ENCODE results near the gene ATP6V1G2.

Gene ATP6V1G2

DNA sequence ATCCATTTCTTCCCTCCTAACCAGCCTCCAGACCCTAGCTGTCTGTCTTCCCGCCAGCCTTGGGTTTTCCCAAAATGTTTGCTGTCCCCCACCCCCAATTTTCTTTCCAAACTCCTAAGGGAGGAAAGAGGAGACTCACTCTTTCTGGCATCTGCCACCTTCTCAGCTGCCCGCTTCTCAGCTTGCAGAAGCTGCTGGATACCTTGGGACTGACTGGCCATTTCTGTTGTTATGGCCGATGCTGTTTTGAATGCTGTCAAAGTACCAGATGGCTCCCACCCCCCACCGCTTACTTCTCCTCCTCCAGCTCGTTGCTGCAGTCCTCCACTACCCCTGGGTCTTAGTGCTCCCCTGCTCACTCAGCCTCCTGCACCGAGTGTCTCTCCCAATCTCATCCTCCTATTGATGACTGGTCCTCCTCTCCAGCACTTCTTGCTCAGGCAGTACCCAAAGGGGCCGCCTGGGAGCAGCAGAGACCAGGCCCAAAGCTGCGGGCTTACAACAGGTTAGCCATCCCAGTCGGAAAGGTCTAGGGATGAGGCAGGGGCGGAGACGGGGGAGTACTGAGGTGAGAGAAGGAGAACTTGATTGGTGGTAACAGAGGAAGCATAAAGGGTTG is at the start of gene ATP6V1G2:
TSS of gene ATP6V1G2 (minus strand) at position 270 of the 619 bp plus-strand sequence. CDS start at position 221, 49 bp downstream.
- Histone ChIP-seq H3K9me3 (ENCODE audit: control insufficient read depth, insufficient read depth, low read depth, low read length) (no peaks in the 10 kb centered on the region), H3K4me1 (ENCODE audit: control insufficient read depth, insufficient read depth, low read length) (peaks cover 2% of the 10 kb centered on the region; the same call in 1 of the 2 replicates), H3K4me3 (ENCODE audit: low read depth, low read length) (peak within 1 kb of the TSS; percentile 47), H3K27ac (ENCODE audit: extremely low read depth, low read depth, low read length) (peak within 1 kb of the TSS; percentile 50), H3K36me3 (ENCODE audit: control insufficient read depth in 2 of 2, insufficient read depth in 1 of 2, low read length in 2 of 2) (peaks cover 18 to 34% of the 10 kb centered on the region in 2 experiments; a peak in 2 of 3 replicates)
- ChIA-PET POLR2A (interaction anchor here (0.6 to 3.1 kb wide), 24 partner anchors 9 to 316 kb away, joined by 3 to 20 read pairs (median 4); partner anchors contain the start of genes ABHD16A, BAG6, C6orf47 and GPANK1), CTCF (interaction anchor here (0.5 to 13.9 kb wide), 34 partner anchors 10 to 696 kb away, joined by 3 to 431 read pairs (median 4); partner anchors contain the start of genes APOM, BAG6, HSPA1B and LST1)
- TF ChIP-seq, protein P1, sequence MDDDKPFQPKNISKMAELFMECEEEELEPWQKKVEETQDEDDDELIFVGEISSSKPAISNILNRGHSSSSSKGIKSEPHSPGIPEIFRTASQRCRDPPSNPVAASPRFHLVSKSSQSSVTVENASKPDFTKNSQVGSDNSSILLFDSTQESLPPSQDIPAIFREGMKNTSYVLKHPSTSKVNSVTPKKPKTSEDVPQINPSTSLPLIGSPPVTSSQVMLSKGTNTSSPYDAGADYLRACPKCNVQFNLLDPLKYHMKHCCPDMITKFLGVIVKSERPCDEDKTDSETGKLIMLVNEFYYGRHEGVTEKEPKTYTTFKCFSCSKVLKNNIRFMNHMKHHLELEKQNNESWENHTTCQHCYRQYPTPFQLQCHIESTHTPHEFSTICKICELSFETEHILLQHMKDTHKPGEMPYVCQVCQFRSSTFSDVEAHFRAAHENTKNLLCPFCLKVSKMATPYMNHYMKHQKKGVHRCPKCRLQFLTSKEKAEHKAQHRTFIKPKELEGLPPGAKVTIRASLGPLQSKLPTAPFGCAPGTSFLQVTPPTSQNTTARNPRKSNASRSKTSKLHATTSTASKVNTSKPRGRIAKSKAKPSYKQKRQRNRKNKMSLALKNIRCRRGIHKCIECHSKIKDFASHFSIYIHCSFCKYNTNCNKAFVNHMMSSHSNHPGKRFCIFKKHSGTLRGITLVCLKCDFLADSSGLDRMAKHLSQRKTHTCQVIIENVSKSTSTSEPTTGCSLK (tag by site-specific recombination; IDR thresholded peaks at IDR 0.05), result no peak
- TF ChIP-seq EGR2 (tag by site-specific recombination; IDR thresholded peaks at IDR 0.05; ENCODE audit: low read depth) (peak; percentile 34), ZNF571 (tag by site-specific recombination; IDR thresholded peaks at IDR 0.05) (no peak), ZNF132 (tag by site-specific recombination; IDR thresholded peaks at IDR 0.05; ENCODE audit: borderline replicate concordance) (no peak), REPIN1 (tag by site-specific recombination; IDR thresholded peaks at IDR 0.05; ENCODE audit: low read depth) (no peak), ZFP37 (tag by site-specific recombination; IDR thresholded peaks at IDR 0.05) (no peak), ZNF623 (tag by site-specific recombination; IDR thresholded peaks at IDR 0.05) (no peak), ZNF785 (tag by site-specific recombination; IDR thresholded peaks at IDR 0.05) (no peak), ZNF112 (tag by site-specific recombination; IDR thresholded peaks at IDR 0.05) (no peak), TCF7L2 (IDR thresholded peaks at IDR 0.05; ENCODE audit: borderline replicate concordance, low read depth, low read length) (no peak), ZFP3 (tag by site-specific recombination; IDR thresholded peaks at IDR 0.05; ENCODE audit: low read depth) (no peak), SP3 (tag by site-specific recombination; IDR thresholded peaks at IDR 0.05) (peak; percentile 36), ZNF155 (tag by site-specific recombination; IDR thresholded peaks at IDR 0.05) (no peak), ZNF521 (tag by site-specific recombination; IDR thresholded peaks at IDR 0.05) (no peak), ZNF2 (tag by site-specific recombination; IDR thresholded peaks at IDR 0.05) (peak; percentile 60; the same call in 1 of the 2 replicates), ZNF354C (tag by site-specific recombination; IDR thresholded peaks at IDR 0.05; ENCODE audit: borderline replicate concordance, low read depth) (no peak), HOXD13 (CRISPR knock-in tag; IDR thresholded peaks at IDR 0.05; ENCODE audit: borderline replicate concordance) (no peak), YY1 (tag by site-specific recombination; IDR thresholded peaks at IDR 0.05) (0 out of 2 replicates have a peak, but pooled peaks have one; percentile 27), KLF16 (tag by site-specific recombination; IDR thresholded peaks at IDR 0.05) (peak; percentile 26; the same call in 1 of the 2 replicates), ZBTB7A (tag by site-specific recombination; IDR thresholded peaks at IDR 0.05; ENCODE audit: low read depth) (no peak), ZNF239 (tag by site-specific recombination; IDR thresholded peaks at IDR 0.05) (no peak), BCL11A (tag by site-specific recombination; IDR thresholded peaks at IDR 0.05; ENCODE audit: low read depth) (no peak), ZNF24 (tag by site-specific recombination; IDR thresholded peaks at IDR 0.05) (0 out of 2 replicates have a peak, but pooled peaks have one; percentile 65), MYNN (tag by site-specific recombination; IDR thresholded peaks at IDR 0.05; ENCODE audit: borderline replicate concordance) (no peak), ZNF473 (tag by site-specific recombination; IDR thresholded peaks at IDR 0.05) (no peak), ZNF248 (tag by site-specific recombination; IDR thresholded peaks at IDR 0.05) (no peak), ZSCAN30 (tag by site-specific recombination; IDR thresholded peaks at IDR 0.05) (peak; percentile 97; the same call in 1 of the 2 replicates)
- TF ChIP-seq, protein P2, sequence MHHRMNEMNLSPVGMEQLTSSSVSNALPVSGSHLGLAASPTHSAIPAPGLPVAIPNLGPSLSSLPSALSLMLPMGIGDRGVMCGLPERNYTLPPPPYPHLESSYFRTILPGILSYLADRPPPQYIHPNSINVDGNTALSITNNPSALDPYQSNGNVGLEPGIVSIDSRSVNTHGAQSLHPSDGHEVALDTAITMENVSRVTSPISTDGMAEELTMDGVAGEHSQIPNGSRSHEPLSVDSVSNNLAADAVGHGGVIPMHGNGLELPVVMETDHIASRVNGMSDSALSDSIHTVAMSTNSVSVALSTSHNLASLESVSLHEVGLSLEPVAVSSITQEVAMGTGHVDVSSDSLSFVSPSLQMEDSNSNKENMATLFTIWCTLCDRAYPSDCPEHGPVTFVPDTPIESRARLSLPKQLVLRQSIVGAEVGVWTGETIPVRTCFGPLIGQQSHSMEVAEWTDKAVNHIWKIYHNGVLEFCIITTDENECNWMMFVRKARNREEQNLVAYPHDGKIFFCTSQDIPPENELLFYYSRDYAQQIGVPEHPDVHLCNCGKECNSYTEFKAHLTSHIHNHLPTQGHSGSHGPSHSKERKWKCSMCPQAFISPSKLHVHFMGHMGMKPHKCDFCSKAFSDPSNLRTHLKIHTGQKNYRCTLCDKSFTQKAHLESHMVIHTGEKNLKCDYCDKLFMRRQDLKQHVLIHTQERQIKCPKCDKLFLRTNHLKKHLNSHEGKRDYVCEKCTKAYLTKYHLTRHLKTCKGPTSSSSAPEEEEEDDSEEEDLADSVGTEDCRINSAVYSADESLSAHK (tag by site-specific recombination; IDR thresholded peaks at IDR 0.05), result no peak
- TF ChIP-seq, protein P3, sequence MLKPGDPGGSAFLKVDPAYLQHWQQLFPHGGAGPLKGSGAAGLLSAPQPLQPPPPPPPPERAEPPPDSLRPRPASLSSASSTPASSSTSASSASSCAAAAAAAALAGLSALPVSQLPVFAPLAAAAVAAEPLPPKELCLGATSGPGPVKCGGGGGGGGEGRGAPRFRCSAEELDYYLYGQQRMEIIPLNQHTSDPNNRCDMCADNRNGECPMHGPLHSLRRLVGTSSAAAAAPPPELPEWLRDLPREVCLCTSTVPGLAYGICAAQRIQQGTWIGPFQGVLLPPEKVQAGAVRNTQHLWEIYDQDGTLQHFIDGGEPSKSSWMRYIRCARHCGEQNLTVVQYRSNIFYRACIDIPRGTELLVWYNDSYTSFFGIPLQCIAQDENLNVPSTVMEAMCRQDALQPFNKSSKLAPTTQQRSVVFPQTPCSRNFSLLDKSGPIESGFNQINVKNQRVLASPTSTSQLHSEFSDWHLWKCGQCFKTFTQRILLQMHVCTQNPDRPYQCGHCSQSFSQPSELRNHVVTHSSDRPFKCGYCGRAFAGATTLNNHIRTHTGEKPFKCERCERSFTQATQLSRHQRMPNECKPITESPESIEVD (tag by site-specific recombination; IDR thresholded peaks at IDR 0.05), result no peak
- TF ChIP-seq, protein P4, sequence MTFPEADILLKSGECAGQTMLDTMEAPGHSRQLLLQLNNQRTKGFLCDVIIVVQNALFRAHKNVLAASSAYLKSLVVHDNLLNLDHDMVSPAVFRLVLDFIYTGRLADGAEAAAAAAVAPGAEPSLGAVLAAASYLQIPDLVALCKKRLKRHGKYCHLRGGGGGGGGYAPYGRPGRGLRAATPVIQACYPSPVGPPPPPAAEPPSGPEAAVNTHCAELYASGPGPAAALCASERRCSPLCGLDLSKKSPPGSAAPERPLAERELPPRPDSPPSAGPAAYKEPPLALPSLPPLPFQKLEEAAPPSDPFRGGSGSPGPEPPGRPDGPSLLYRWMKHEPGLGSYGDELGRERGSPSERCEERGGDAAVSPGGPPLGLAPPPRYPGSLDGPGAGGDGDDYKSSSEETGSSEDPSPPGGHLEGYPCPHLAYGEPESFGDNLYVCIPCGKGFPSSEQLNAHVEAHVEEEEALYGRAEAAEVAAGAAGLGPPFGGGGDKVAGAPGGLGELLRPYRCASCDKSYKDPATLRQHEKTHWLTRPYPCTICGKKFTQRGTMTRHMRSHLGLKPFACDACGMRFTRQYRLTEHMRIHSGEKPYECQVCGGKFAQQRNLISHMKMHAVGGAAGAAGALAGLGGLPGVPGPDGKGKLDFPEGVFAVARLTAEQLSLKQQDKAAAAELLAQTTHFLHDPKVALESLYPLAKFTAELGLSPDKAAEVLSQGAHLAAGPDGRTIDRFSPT (tag by site-specific recombination; IDR thresholded peaks at IDR 0.05), result no peak

Measured in HEK293 (cell line).